ENCODE measurements around the gene MRPL58. TPM values are rescaled to one million over a fixed set of nuclear protein-coding genes. Genes with fewer than 3 reads are reported as not detected.

MRPL58 gene
- 31.5 TPM for total RNA-seq (2013)
- polyA plus RNA-seq, result 10 to 100 TPM; 18.9 to 52.6 (median 44.4) TPM
- polyA minus RNA-seq, result 7.3 and 17.5 TPM in 2 replicates
- total RNA-seq, result 0.50 to 5.8 (median 2.5) reads per million in 11 experiments

GRCh38 chr17:75012346-75013091, at the start of gene MRPL58:
Gene MRPL58, plus strand, starts transcription at chr17:75012670. Its CDS starts 17 bp downstream, at chr17:75012687.
- Mint-ChIP-seq H3K36me3 (peaks cover 13% of the 10 kb centered on the region in 2 donors), H3K9me3 (no peaks in the 10 kb centered on the region), H3K4me1 (peaks cover 20% of the 10 kb centered on the region), H3K27ac (peak within 1 kb of the TSS; percentile 56 to 91 (median 81)), H3K27me3 (ENCODE audit: low read depth in 3 of 3) (peaks cover 1 to 8% (median 4%) of the 10 kb centered on the region in 3 donors), H3K4me3 (peak within 1 kb of the TSS; percentile 93 to 97)
- H3K4me2 ChIP-seq (replicated peaks; ENCODE audit: extremely low read depth, low read length, poor library complexity, severe bottlenecking), result peak within 1 kb of the TSS; percentile 94
- peaks cover 20% of the 10 kb centered on the region for H4K20me1 ChIP-seq (ENCODE audit: insufficient read depth, low read length)
- H3K27me3 ChIP-seq (ENCODE audit: control insufficient read depth in 2 of 2, insufficient read depth in 2 of 2, low read length in 2 of 2), result no peaks in the 10 kb centered on the region
- peak within 1 kb of the TSS; percentile 90 to 97 (median 94) for H3K4me3 ChIP-seq (replicated peaks in 1 of 3; ENCODE audit: low read depth in 2 of 3, low read length in 3 of 3)
- no peaks in the 10 kb centered on the region for H3K9me3 ChIP-seq (replicated peaks in 1 of 2; ENCODE audit: control insufficient read depth in 1 of 2, insufficient read depth in 1 of 2, low read length in 2 of 2)
- peak within 1 kb of the TSS; percentile 82 for H3K9ac ChIP-seq (ENCODE audit: insufficient read depth, low read length, poor library complexity, severe bottlenecking)
- TF ChIP-seq, protein P1, sequence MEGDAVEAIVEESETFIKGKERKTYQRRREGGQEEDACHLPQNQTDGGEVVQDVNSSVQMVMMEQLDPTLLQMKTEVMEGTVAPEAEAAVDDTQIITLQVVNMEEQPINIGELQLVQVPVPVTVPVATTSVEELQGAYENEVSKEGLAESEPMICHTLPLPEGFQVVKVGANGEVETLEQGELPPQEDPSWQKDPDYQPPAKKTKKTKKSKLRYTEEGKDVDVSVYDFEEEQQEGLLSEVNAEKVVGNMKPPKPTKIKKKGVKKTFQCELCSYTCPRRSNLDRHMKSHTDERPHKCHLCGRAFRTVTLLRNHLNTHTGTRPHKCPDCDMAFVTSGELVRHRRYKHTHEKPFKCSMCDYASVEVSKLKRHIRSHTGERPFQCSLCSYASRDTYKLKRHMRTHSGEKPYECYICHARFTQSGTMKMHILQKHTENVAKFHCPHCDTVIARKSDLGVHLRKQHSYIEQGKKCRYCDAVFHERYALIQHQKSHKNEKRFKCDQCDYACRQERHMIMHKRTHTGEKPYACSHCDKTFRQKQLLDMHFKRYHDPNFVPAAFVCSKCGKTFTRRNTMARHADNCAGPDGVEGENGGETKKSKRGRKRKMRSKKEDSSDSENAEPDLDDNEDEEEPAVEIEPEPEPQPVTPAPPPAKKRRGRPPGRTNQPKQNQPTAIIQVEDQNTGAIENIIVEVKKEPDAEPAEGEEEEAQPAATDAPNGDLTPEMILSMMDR (IDR thresholded peaks at IDR 0.05), result peak; percentile 67
- H3K79me2 ChIP-seq (ENCODE audit: insufficient read depth, low read length), result peaks cover 19% of the 10 kb centered on the region
- DNase-seq, result peak; percentile 76
- 2% methylated on average over 63 of the region's 63 CpGs for WGBS (ENCODE audit: insufficient coverage)
- peak within 1 kb of the TSS; percentile 22 to 80 for H3K27ac ChIP-seq (ENCODE audit: low read depth in 1 of 2, low read length in 2 of 2)
- peak within 1 kb of the TSS; percentile 97 for H2AFZ ChIP-seq (ENCODE audit: insufficient read depth, low read depth, low read length, poor library complexity, severe bottlenecking)
- peaks cover 17 to 22% of the 10 kb centered on the region in 2 donors for H3K4me1 ChIP-seq (ENCODE audit: control insufficient read depth in 1 of 2, insufficient read depth in 2 of 2, low read length in 2 of 2)
- peaks cover 9 to 11% of the 10 kb centered on the region in 2 donors for H3K36me3 ChIP-seq (replicated peaks in 1 of 2; ENCODE audit: control insufficient read depth in 1 of 2, insufficient read depth in 2 of 2, low read length in 2 of 2)
- intact Hi-C loops (cut with micrococcal nuclease), result no loop called here

DNA sequence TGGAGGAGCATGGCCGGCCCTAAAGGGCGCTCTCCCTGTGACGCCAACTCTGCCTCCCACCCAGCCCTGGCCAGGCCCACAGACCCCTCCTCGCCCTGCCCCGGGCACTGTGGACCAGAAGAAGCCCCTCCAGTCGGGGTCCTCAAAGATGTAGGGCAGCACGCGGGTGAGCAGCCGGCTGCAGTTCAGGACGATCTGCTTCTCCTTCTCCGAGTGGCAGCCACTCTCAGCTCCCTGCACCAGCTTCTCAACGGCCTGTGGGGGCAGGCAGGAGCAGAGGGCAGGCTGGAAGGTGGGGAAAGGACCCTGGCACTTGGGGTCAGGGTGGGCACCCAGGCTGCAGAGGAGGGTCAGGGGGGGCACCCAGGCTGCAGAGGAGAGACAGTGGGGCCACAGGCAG, 48.8 kb upstream of the MRPL58 start:
- H3K36me3 Mint-ChIP-seq, result no peaks in the 10 kb centered on the region
- WGBS (ENCODE audit: insufficient coverage), result 73% methylated on average over 10 of the region's 12 CpGs
- no peak overlapping the region for H3K9ac ChIP-seq (ENCODE audit: insufficient read depth, low read length, poor library complexity, severe bottlenecking)

More for the DNA sequence above, 48.8 kb upstream of the MRPL58 start:
- peaks cover 0 to 2% of the 10 kb centered on the region in 2 donors for H3K27me3 ChIP-seq (ENCODE audit: control insufficient read depth in 2 of 2, insufficient read depth in 2 of 2, low read length in 2 of 2)
- Mint-ChIP-seq H3K27ac (no peak overlapping the region), H3K4me1 (peaks cover 7% of the 10 kb centered on the region), H3K27me3 (ENCODE audit: low read depth in 3 of 3) (peaks cover 11 to 37% (median 12%) of the 10 kb centered on the region in 3 donors), H3K9me3 (no peaks in the 10 kb centered on the region), H3K4me3 (no peak overlapping the region)
- DNase-seq, result no peak
- no peak overlapping the region for H3K4me3 ChIP-seq (replicated peaks in 1 of 3; ENCODE audit: low read depth in 2 of 3, low read length in 3 of 3)
- H2AFZ ChIP-seq (ENCODE audit: insufficient read depth, low read depth, low read length, poor library complexity, severe bottlenecking), result no peak overlapping the region
- no peaks in the 10 kb centered on the region for H4K20me1 ChIP-seq (ENCODE audit: insufficient read depth, low read length)
- H3K79me2 ChIP-seq (ENCODE audit: insufficient read depth, low read length), result no peaks in the 10 kb centered on the region
- no peaks in the 10 kb centered on the region for H3K9me3 ChIP-seq (replicated peaks in 1 of 2; ENCODE audit: control insufficient read depth in 1 of 2, insufficient read depth in 1 of 2, low read length in 2 of 2)
- H3K4me2 ChIP-seq (replicated peaks; ENCODE audit: extremely low read depth, low read length, poor library complexity, severe bottlenecking), result no peak overlapping the region
- TF ChIP-seq, protein P1 (IDR thresholded peaks at IDR 0.05), result no peak
- H3K4me1 ChIP-seq (ENCODE audit: control insufficient read depth in 1 of 2, insufficient read depth in 2 of 2, low read length in 2 of 2), result peaks cover 0 to 6% of the 10 kb centered on the region in 2 donors
- H3K27ac ChIP-seq (ENCODE audit: low read depth in 1 of 2, low read length in 2 of 2), result no peak overlapping the region
- intact Hi-C loops (cut with micrococcal nuclease), result loop anchor here (5.0 to 10.0 kb wide), 4 partner anchors 39 to 229 kb away; no protein-coding TSS in a partner anchor
- H3K36me3 ChIP-seq (replicated peaks in 1 of 2; ENCODE audit: control insufficient read depth in 1 of 2, insufficient read depth in 2 of 2, low read length in 2 of 2), result no peaks in the 10 kb centered on the region
